DMS153 treated with DMSO at 0.1 percent for 48 hours (cell line): ENCODE data around the gene FAM185A.
A peak's percentile ranks its signal among the peaks of the same experiment; 100 is the strongest.
"Not testable (repeated sequence)": the region's sequence is repeated elsewhere in the genome, so short reads cannot be mapped to it uniquely, and the experiment has no call there.

ENCODE experiments used
- DNase-seq: peaks from one replicate; lab custom pipeline; 2025; ENCODE audit not compliant: unreplicated experiment; lab: John Stamatoyannopoulos, UW

The FAM185A gene

GRCh38 chr7:102748605-102749444 lies at the start of gene FAM185A:
Gene FAM185A (plus strand): TSS chr7:102748999. CDS start chr7:102749208, 209 bp downstream.
- DNase-seq = peak; percentile 98

GRCh38 chr7:102713011-102713690 lies 35.6 kb upstream of the FAM185A start:
- DNase-seq = not testable (repeated sequence)

- not testable (repeated sequence) for DNase-seq
Measured at GRCh38 chr7:102713691-102714080, 35.1 kb upstream of the FAM185A start.

DNA sequence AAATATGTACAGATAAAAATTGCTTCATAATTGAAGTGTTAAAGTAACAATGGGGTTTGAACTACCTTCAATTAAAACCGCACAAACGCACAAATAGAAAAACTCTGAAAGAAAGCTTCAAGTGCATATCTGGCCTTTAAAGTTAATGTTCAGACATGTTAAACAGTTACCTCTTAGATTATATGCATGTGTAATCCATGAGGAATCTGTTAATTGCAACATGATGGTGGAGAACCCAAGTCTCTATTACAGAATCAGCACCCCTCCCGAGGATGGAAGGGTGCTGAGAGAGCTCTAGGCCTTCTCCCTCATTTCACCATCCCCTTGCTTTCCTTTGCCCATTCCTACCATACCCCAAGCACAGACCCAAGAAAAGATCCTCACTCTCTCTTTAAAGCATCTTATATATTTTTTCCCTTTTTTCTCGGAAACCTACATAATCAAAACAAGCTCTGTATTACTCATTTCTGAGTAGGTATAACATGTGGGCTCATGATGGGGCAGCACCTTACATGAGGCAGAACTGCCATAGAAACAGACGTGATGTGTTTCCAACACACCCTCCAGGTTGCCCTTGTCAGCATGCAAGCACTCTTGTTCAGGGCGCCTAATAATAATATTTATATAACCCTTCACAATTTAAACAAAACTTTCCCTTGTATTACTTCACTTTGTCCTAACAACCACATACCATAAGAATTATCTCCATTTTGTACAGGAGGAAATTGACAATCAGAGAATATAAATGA lies 33.9 kb upstream of the FAM185A start:
- not testable (repeated sequence) for DNase-seq

GRCh38 chr7:102715718-102716117 lies 33.1 kb upstream of the FAM185A start:
- not testable (repeated sequence) for DNase-seq

DNA sequence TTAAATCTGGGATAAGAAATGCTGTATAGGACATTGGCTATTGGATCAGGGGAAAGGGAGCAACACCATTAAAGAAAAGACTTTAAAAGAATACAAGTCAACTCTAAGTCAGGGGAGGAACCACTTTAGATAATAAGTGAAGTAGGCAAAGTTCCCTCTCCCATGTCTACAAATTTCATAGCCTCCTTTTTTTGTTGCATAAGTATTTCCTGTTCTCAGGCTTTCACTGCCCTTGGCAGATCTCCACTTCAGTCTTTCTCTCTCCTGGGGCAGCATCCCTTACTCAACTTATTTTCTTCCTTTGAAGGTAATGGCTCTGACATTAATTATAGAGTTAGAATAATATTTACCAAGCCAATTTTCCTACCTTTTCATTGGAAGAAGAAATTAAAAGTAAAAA lies 30.3 kb upstream of the FAM185A start:
- DNase-seq = not testable (repeated sequence)

GRCh38 chr7:102726170-102726569 lies 22.6 kb upstream of the FAM185A start:
- not testable (repeated sequence) for DNase-seq

- DNase-seq = not testable (repeated sequence)
Measured at GRCh38 chr7:102729670-102730069, 19.1 kb upstream of the FAM185A start.

DNA sequence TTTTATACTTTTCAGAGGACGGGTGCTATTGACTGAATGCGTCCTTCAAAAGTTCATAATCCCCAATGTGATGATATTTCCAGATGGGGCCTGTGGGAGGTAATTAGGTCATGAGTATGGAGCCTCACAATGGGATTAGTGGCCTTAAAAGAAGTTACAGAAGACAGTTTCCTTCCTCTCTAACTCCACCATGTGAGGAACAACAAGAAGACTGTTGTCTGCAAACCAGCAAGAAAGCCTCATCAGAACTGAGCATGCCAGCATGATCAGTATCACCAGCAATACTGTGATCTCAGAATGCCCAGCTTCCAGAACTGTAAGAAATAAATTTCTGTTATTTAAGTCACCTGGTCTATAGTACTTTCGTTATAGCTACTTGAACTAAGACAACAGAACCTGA lies 18.4 kb upstream of the FAM185A start:
- DNase-seq = not testable (repeated sequence)

DNA sequence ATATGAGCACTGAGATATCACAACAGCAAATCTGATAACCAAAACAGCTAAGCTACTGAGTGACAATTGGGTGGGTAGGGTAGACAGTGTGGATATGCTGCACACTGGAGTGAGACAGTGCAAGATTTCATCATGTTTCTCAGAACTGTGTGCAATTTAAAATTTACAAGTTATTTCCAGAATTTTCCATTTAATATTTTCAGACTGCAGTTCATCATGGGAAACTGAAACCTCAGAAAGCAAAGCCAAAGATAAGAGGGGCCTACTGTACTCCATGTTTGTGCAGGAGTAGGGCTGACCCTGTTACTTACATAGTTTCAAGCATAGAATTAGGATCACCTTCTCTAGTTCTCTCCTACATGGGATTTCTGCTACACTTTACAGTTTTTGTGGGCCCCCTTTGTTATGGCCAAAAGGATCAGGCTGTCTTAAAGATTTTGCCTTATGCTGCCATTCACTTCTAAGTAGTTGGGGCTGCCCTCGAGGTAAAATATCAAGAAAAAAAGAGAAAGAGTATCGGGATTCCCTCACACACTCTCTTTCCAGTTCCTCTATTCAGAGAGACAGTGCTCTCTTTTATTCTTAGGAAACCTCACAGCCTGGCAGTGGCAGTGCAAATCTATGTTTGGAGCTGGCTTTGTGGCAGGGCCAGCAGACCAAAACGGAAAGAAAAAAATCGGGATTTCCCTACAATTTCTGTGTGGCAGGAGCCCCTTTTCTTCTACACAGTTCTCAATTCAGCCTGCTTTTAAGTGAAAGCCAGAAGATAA lies 6.6 kb upstream of the FAM185A start:
- DNase-seq = not testable (repeated sequence)

DNA sequence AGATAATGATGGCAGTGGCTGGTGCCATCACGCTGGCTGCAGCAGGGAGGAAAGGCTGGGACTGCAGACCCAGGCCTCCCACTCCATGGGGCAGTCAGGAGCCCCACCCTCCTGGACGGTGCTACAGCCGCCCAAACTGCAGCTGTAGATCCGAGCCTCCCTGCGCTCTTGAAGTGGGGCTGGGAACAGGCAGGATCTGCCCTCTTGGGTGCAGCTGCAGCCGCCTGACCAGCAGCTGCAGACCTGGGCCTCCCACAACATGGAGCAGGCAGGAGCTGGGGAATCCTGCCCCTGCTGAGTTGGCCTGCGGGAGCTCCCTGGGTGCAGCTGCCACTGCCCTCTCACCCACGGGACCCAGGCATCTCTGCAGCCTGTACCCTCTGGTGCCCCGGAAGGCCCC lies 4.9 kb upstream of the FAM185A start:
- DNase-seq = not testable (repeated sequence)

GRCh38 chr7:102745494-102746288 lies 3.1 kb upstream of the FAM185A start:
- not testable (repeated sequence) for DNase-seq

GRCh38 chr7:102749445-102749786 lies 617 bp downstream of the FAM185A start:
- not testable (repeated sequence) for DNase-seq

DNA sequence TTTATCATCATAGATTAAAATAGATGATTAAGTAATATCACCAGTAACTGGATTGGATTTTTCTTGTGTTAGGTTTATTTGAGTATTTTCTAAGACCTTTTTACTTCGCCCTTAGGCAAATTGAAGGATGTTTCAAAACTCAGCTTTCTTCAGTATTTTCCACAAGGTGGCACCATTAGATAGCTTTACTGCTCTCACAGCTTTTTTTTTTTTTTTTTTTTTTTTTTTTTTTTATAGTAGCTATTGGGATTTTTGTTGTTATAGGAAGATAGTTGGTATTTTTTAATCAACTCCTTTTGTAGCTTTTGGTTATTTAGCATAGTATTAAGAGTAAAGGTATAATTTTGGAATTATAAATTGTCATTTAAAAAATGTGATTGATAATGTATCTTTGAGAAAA lies 9.4 kb downstream of the FAM185A start:
- DNase-seq = not testable (repeated sequence)

GRCh38 chr7:102759934-102760333 lies 11.1 kb downstream of the FAM185A start:
- not testable (repeated sequence) for DNase-seq

DNA sequence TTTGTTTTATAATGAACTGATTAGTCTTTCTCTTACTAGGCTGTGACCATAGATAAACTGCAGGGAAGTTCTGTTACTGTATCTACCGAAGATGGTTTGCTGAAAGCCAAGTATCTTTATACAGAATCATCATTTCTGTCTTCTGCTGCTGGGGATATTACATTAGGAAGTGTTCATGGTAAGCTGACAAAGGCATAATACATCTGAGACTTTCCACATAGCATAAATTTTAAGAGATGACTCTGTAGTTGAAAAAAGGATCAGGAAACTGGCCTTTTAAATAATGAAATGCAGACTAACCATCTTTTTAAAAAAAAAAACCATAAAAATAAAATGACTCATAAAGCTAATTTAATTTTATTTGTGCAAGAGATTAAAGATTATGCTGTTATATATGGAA lies 12.4 kb downstream of the FAM185A start:
- DNase-seq = not testable (repeated sequence)

DNA sequence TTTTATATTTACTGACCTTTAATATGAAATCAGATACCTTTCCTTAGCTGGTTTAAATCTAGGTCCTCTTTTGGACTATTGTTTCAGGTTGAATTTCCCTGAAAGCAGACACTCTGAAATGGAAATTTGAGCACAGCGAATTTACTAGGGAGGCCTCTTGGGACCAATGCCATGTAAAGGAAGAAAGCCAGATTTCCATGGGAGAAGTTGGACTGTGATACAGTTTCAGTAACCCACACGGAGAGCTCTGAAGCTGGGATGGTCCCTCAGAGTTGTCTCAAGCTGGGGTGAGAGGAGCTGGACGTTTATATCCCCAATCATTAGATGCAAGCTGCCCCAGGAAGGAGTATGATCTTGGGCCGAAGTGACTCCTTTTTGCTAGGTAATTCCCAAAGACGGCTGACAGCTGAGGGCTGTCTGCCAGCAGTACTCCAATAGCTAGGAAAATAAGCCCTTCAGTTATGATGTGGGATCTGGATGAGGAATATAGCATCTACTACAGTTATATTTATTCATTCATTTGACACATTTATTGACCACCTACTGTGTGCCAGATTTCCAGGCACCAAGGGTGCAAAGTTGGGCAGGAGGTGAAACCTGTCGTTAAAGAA lies 14.6 kb downstream of the FAM185A start:
- DNase-seq = not testable (repeated sequence)

DNA sequence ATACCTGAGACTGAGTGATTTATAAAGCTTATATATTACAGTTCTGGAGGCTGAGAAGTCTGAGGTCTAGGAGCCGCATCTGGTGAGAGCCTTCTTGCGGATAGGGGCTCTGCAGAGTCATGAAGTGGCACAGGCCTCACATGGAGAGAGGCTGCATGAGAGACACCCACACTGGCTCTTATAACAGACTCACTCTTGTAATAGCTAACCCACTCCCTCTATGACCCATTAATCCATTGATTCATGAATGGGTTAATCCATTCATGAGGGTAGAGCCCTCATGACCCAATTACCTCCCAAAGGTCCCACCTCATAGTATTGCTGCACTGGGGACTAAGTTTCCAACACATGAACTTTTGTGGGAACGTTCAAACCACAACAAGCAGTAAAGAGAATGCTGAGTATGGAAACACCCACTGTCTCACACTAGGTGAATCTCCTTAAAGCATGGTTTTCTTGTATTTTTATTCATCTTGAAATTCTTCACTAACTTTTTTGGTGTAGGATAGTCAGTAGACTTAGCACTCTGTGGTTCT lies 20.9 kb downstream of the FAM185A start:
- DNase-seq = not testable (repeated sequence)

DNA sequence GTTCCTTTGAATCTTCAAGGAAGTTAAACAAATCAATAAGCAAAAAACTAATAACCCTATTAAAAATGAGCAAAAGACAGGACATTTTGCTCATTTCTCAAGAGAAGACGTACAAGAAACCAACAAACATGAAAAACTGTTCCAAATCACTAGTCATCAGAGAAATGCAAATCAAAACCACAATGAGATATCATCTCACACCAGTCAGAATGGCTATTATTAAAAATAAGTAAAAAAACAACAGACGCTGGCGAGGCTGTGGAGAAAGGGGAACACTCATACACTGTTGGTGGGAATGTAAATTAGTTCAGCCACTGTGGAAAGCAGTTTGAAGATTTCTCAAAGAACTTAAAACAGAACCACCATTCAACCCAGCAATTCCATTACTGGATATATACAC lies 21.7 kb downstream of the FAM185A start:
- DNase-seq = not testable (repeated sequence)
